ENCODE measurements around the gene TICAM2. TPM values are rescaled to one million over a fixed set of nuclear protein-coding genes. Genes with fewer than 3 reads are reported as not detected.
A peak's percentile ranks its signal among the peaks of the same experiment; 100 is the strongest.

Gene TICAM2
- total RNA-seq, 4 donors from 2014 or later, result 1.2 to 4.7 (median 3.1) TPM

DNA sequence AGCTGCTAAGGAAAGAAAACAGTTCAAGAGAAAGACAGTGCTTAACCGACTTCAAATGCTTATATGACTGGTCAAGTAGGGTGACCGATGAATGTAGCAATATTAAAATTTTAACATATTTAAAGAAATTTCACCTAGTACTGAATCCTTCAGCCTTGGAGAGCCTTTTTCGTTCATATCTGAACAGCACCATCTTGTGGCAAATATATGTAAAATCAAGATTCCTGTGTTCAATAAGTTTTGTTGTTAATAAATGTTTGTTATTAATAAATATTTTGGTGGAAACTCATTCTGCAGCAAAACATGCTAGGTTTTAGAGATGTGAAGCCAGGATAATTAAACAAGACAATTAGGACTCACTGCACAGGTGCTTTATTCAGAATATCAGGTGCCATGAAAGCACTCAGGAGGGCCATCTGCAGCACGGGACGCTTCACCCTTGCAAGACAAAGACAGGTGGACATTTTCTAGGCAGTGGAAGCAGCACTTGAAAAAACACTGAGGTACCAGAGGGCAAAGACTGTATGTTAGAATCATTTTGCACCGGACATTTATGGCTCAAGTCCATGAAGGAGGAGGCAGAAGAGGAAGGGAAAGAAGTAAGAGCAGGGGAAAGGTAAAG, 15.6 kb downstream of the TICAM2 start:
- H3K9me3 ChIP-seq, result no peaks in the 10 kb centered on the region
- no peak overlapping the region for H3K27ac ChIP-seq
- H3K27me3 ChIP-seq, result no peaks in the 10 kb centered on the region
- TF ChIP-seq POLR2AphosphoS5 (IDR thresholded peaks at IDR 0.05), result no peak
- TF ChIP-seq, protein P1, sequence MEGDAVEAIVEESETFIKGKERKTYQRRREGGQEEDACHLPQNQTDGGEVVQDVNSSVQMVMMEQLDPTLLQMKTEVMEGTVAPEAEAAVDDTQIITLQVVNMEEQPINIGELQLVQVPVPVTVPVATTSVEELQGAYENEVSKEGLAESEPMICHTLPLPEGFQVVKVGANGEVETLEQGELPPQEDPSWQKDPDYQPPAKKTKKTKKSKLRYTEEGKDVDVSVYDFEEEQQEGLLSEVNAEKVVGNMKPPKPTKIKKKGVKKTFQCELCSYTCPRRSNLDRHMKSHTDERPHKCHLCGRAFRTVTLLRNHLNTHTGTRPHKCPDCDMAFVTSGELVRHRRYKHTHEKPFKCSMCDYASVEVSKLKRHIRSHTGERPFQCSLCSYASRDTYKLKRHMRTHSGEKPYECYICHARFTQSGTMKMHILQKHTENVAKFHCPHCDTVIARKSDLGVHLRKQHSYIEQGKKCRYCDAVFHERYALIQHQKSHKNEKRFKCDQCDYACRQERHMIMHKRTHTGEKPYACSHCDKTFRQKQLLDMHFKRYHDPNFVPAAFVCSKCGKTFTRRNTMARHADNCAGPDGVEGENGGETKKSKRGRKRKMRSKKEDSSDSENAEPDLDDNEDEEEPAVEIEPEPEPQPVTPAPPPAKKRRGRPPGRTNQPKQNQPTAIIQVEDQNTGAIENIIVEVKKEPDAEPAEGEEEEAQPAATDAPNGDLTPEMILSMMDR (IDR thresholded peaks at IDR 0.05), result peak; percentile 48 to 61 (median 55)
- H3K4me1 ChIP-seq, result peaks cover 0 to 20% (median 4%) of the 10 kb centered on the region in 3 donors
- no peak for ATAC-seq
- H3K4me3 ChIP-seq, result no peak overlapping the region
- WGBS, 2 donors (ENCODE audit: low coverage in 1 of 2), result 42 to 43% methylated on average over 6 of the region's 6 CpGs
- no peaks in the 10 kb centered on the region for H3K36me3 ChIP-seq

DNA sequence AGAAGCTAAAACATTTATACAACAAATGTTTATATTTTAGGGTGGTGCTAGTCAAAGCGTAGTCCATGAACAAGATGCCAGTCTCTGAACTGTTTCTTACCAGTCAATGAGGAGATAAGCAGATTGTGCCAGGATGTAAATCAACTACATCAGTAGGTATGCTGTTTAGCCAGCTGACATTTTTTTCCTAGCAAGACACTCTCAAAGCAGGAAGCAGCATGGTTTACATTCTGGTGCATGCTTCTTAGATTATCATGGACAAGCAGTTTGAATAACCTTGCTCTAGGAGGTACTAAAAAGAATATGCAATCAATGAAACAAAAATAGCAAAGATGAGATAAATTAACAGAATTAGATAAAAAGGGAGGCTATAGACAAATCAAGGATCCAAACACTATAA, 17.0 kb downstream of the TICAM2 start:
- 100% methylated on average over 1 of the region's 1 CpG for whole genome bisulfite sequencing, 2 donors (ENCODE audit: low coverage in 1 of 2)
- Histone ChIP-seq H3K4me3 (no peak overlapping the region), H3K27me3 (no peaks in the 10 kb centered on the region), H3K9me3 (no peaks in the 10 kb centered on the region), H3K4me1 (peaks cover 0 to 20% (median 4%) of the 10 kb centered on the region in 3 donors), H3K36me3 (peaks cover 2 to 6% of the 10 kb centered on the region in 2 donors), H3K27ac (no peak overlapping the region)
- TF ChIP-seq POLR2A (IDR thresholded peaks at IDR 0.05) (no peak), POLR2AphosphoS5 (IDR thresholded peaks at IDR 0.05) (no peak), EP300 (IDR thresholded peaks at IDR 0.05) (no peak)
- TF ChIP-seq, protein P1 (IDR thresholded peaks at IDR 0.05), result no peak
- no peak for ATAC-seq

DNA sequence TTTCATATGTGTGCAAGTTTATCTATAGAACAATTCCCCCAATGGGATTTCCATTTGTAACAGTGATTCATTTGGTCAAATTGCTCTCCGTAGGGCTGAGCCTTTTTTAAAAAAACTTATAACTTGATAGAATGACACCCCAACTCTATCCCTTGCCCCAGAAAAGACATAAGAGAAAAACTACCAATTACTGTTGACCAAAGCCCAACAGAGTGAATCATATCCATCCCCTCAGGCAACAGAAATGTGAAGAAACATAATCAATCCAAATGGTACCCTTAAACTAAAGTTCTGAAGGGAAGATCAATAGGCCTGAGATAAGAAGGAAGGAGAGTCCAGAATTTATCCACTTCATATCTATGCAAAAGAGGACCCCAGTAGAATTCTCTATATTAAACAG, 17.8 kb downstream of the TICAM2 start:
- Histone ChIP-seq H3K4me1 (peaks cover 0 to 18% (median 2%) of the 10 kb centered on the region in 3 donors), H3K27ac (no peak overlapping the region), H3K4me3 (no peak overlapping the region), H3K36me3 (peaks cover 2 to 6% of the 10 kb centered on the region in 2 donors), H3K27me3 (no peaks in the 10 kb centered on the region), H3K9me3 (no peaks in the 10 kb centered on the region)
- 61 to 69% methylated on average over 1 of the region's 1 CpG for WGBS, 2 donors (ENCODE audit: low coverage in 1 of 2)
- ATAC-seq, result no peak
- TF ChIP-seq EP300 (IDR thresholded peaks at IDR 0.05) (no peak), POLR2AphosphoS5 (IDR thresholded peaks at IDR 0.05) (no peak), POLR2A (IDR thresholded peaks at IDR 0.05) (no peak)
- TF ChIP-seq, protein P1 (IDR thresholded peaks at IDR 0.05), result no peak

DNA sequence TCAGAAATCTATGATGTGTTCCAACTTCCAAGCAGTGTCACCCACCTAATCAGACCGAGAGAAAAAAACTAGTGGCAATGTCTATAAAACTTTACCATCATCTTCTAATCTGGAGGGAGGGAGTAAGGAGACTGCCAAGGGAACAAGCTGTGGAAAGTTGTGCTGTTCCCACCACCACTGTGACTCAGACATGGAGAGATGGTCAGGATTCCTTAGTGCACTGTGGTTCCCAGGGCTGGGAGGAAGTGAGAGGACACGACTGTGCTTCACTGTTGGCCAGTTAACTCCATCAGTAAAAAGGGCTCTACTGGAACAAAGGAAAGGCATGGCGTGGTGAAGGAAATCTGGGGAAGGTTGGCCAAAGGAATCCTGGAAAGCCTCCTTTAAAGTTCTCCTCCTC, 18.8 kb downstream of the TICAM2 start:
- H3K4me3 ChIP-seq, result no peak overlapping the region
- no peak for ATAC-seq
- H3K27ac ChIP-seq, result no peak overlapping the region
- TF ChIP-seq POLR2AphosphoS5 (IDR thresholded peaks at IDR 0.05), result no peak
- TF ChIP-seq POLR2A (IDR thresholded peaks at IDR 0.05), result no peak
- TF ChIP-seq EP300 (IDR thresholded peaks at IDR 0.05), result no peak
- TF ChIP-seq, protein P1 (IDR thresholded peaks at IDR 0.05), result no peak
- H3K9me3 ChIP-seq, result no peaks in the 10 kb centered on the region
- WGBS, 2 donors (ENCODE audit: low coverage in 1 of 2), result 35 to 95% methylated on average over 2 to 3 of the region's 3 CpGs
- H3K4me1 ChIP-seq, result peaks cover 0 to 8% (median 0%) of the 10 kb centered on the region in 3 donors
- H3K36me3 ChIP-seq, result peaks cover 2 to 6% of the 10 kb centered on the region in 2 donors
- H3K27me3 ChIP-seq, result no peaks in the 10 kb centered on the region

DNA sequence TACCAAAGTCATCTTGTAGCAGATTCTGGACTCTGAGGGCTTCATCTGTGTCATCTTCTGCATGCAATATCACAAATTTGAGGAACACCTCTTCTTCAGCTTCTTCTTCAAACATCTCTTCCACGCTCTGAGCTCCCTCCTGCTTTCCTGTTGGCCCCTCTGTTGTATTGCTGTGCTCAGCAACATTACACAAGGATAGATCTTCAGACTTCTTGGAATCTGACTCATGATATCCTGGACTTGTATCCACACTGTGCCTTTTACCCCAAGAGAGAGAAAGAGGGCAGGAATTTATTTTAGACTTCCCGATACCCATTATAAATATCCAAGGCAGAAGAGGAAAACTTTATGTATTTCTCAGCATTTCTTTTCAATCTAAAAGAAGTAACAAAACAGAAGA, 21.3 kb downstream of the TICAM2 start:
- H3K27me3 ChIP-seq, result no peaks in the 10 kb centered on the region
- TF ChIP-seq, protein P1 (IDR thresholded peaks at IDR 0.05), result no peak
- TF ChIP-seq EP300 (IDR thresholded peaks at IDR 0.05) (no peak), POLR2AphosphoS5 (IDR thresholded peaks at IDR 0.05) (no peak), POLR2A (IDR thresholded peaks at IDR 0.05) (no peak)
- no peaks in the 10 kb centered on the region for H3K4me1 ChIP-seq
- 86 to 100% methylated on average over 1 to 2 of the region's 2 CpGs for WGBS, 2 donors (ENCODE audit: low coverage in 1 of 2)
- no peak overlapping the region for H3K27ac ChIP-seq
- no peak overlapping the region for H3K4me3 ChIP-seq
- ATAC-seq, result no peak
- peaks cover 2 to 6% of the 10 kb centered on the region in 2 donors for H3K36me3 ChIP-seq
- no peaks in the 10 kb centered on the region for H3K9me3 ChIP-seq

Measured in gastroesophageal sphincter (tissue), 4 donors.